A172 (cell line): ENCODE data around the gene OSTN. TPM values are rescaled to one million over a fixed set of nuclear protein-coding genes. Genes with fewer than 3 reads are reported as not detected.

Experiments used
- DNase-seq: peaks from one replicate; pipeline ENCODE4 v3.0.0-alpha.2; 2015; ENCODE audit warnings: low spot score
- total RNA-seq: library from RNA; depleted of rRNA; stranded (reverse); fragments of >200 nt; shearing (Covaris generic); gene quantifications from 2 replicates; pipeline ENCODE4 v1.2.3, GENCODE V29; 2014; rRNA removed

Gene OSTN
- total RNA-seq, 1 experiment from 2014 or later: not detected

DNA sequence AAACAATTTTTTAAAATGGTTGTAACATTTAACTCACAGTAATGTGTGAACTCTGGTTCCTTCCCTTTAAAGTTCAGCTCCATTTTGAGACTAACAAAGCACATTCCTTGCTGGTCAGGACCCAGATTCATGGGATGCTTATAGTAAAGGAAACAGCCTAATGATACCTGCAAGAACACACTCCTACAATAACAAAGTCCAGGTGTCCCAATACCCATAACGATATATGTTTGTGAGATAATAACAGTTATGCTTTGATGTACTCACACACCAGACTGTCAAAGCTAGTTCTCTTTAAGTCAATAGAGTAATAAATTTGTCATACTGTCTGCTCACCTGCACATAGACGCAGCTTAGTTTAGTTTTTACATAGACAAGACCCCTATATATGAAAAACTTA, 114.3 kb downstream of the OSTN start:
- no peak for DNase-seq

DNA sequence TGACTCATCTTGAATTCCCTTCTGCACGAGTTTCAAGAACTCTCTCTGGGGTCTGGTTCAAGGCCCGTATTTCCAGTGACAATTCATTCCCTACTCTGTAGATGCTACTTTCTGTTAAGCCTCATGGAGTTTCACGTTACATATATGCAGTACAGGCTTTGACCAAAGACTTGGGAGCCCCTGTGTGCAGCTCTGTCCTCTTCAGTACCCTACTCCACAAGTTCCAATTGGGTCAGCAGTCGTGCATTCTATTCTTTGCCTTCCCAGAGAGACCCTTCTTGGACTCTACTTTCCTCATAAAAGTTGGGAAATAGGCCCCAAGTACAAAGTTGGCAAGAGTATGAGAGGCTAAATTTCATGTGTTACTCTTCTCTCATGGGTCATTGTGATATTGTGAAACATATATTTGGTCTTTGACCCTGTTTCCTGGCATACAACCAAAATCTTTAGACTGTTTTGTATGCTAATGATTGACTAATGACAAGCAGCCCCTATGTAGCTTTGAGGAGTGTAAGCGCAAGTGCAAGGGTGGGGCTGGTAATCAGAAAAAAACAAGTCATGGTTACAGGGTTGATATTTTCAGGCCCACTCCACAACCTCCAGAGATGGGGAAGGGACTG, 115.2 kb downstream of the OSTN start:
- DNase-seq: no peak

Other genes starting within 250 kb of the OSTN start
- 94.5 and 110 TPM in 2 replicates for gene CCDC50, start 130.2 kb downstream of the OSTN start, total RNA-seq
- not detected in 2 replicates for gene UTS2B, start 131.3 kb downstream of the OSTN start, total RNA-seq